Measurements from ENCODE around the gene ANKRD60.

- TF ChIP-seq MAX (IDR thresholded peaks at IDR 0.05) = no peak
- no peak for TF ChIP-seq CTCF (IDR thresholded peaks at IDR 0.05)
These were observed 50.7 kb downstream of the ANKRD60 start for GRCh38 chr20:58177799-58178198.

Measured in A549 (cell line).